Islet precursor cell (in vitro differentiated cells): ENCODE results near the gene CRYGN.

Experiments
- DNase-seq: peaks from one replicate; pipeline ENCODE4 v3.0.0-alpha.2; 2018

The CRYGN gene

DNA sequence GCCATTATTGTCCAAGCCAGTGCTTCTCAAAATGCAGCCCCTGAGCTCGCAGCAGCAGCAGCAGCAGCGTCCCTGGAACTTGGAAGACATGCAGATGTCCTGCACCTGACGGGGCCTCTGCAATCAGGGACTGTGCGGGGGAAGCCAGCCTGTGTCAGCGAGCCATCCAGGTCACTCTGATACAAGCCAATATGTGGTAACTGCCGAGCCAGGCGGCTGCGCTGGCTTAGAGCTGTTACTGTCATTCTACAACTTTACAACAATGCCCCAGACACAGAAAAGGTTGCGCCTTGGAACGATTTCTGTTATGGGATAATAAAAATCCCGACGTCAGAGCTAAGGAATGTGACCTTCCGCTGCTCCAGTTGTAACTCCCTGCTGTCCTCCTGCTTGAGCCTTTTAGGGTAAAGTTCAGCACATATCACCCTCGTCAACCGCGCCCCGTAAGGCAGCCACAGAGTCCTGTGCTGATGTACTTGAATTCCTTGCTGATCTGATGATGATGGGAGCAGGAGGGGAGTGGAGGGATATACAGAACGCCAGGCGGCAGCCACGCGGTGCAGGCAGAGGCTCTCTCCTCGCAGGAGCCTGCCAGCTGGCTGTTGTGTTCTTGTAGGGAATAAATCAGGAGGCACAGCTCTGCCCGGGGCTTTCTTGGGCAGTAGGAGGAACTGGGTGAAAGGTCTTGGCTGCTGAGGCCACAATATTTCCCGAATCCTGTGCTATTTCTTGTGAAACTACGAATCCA lies 20.0 kb upstream of the CRYGN start:
- DNase-seq = peak; percentile 94

DNA sequence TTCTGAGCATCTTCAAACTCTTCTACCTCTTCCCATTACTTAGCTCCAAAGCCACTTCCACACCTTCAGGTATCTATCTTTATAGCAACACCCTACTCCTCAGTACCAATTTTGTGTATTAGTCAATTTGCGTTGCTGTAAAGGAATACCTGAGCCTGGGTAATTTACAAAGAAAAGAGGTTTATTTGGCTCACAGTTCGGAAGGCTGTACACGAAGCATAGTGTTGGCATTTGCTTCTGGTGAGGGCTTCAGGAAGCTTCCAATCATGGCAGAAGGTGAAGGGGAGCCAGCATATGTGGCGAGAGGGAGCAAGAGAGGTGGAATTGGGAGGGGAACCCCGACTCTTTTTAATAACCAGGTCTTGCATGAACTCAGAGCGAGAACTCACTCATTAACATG lies 17.6 kb upstream of the CRYGN start:
- DNase-seq = no peak

DNA sequence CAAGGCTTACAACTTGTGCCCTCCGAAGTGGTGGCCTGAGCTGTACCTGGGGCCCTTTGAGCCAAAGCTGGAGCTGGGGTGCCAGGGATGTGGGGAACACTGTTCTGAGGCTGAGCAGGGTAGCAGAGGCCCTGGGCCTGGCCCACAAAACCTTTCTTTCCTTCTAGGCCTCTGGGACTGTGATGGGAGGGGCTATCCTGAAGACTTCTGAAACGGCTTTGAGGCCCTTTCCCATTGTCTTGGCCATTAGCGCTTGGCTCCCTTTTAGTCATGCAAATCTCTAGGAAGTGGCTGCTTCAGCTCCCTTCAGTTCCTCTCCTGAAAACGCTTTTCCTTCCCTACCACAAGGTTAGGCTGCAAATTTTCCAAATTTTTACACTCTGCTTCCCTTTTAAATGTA lies 16.8 kb upstream of the CRYGN start:
- peak; percentile 43 for DNase-seq

DNA sequence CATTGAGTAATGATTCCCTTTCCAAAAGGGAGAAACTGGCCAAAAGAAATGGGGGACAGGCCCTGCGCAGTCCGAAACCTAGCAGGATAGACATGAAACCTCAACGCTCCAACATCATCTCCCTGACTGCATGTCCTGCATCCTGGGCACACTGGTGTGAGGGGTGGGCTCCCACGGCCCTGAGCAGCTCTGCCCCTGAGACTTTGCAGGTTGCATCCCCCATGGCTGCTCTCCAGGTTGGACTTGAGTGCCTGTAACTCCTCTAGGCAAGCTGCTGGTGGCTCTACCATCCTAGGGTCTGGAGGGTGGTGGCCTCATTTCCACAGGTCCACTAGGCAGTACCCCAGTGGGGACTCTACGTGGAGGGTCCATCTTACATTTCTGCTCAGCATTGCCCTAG lies 16.3 kb upstream of the CRYGN start:
- DNase-seq = peak; percentile 42

DNA sequence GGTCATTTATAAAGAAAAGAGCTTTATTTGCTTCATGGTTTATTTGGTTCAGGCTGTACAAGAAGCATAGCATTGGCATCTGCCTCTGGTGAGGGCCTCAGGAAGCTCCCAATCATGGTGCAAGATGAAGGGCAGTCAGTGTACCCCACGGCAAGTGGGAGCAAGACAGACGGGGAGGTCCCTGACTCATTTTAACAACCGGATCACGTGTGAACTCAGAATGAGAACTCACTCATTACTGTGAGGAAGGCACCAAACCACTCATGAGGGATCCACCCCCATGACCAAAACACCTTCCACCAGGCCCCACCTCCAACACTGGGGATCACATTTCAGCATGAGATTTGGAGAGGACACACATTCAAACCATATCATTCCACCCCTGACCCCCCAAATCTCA lies 15.7 kb upstream of the CRYGN start:
- no peak for DNase-seq

DNA sequence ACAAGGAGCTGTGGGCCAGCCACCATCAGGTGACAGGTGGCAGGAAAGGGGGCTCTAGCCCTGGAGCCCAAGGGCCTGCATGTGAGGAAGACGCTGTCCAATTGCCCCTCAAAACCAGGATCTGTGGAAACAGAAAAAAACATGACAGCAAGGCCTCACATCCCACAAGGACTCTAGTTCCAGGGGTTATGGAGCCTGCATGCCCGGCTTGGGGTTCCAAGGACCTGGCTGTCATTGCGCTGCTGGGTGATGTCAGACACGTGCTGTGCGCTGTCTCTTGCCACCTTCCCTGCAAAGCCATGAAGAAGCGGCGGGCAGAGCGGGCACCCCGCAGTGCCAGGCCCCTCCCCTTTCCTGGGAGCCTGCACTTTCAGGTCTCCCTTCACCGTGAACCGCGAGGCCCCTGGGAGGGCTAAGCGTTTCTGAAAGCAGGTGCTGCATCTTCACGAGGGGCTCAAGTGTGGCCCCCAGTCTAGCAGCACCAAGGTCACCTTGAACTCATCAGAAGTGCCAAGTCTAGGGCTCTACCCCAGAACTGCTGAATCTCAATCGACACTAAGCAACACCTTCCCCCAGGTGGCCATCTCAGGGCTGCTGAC lies 15.1 kb upstream of the CRYGN start:
- peak; percentile 43 for DNase-seq

DNA sequence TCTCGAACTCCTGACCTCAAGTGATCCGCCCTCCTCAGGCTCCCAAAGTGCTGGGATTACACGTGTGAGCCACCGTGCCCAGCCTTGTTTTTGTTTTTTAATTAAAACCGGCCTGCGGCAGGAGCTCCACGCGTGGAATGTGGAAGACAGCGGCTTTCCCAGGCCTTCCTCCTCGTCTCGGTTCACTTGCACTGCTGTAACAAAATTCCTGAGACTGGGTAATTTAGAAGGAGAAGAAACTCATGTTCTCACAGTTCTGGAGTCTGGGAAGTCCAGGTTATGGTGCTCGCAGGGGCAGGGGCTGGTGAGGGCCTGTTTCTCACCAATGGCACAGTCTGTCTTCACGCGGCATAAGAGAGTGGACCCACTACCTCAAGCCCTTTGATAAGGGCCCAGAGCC lies 14.4 kb upstream of the CRYGN start:
- peak; percentile 67 for DNase-seq

DNA sequence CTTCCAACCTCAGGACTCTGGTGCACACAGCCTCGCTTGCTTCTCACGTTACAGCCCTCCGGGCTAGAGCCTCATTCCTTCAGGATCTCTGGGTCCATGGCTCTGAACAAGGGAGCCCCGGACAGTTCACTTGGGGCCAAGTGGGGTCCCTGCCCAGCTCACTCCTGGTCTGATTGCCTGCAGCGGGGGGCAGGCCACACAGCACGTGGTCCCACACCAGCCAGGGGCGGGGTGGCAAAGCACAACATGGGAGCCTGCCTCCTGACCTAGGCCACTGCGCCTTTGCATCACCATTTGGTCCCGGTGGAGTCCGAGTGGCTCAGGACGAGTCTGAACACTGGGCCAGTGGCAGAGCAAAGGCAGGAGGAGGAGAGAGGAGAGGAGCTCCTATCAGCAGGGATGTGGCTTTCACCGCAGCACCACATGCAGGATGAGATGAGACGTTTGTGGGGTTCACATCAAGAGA lies 13.4 kb upstream of the CRYGN start:
- DNase-seq = peak; percentile 57

DNA sequence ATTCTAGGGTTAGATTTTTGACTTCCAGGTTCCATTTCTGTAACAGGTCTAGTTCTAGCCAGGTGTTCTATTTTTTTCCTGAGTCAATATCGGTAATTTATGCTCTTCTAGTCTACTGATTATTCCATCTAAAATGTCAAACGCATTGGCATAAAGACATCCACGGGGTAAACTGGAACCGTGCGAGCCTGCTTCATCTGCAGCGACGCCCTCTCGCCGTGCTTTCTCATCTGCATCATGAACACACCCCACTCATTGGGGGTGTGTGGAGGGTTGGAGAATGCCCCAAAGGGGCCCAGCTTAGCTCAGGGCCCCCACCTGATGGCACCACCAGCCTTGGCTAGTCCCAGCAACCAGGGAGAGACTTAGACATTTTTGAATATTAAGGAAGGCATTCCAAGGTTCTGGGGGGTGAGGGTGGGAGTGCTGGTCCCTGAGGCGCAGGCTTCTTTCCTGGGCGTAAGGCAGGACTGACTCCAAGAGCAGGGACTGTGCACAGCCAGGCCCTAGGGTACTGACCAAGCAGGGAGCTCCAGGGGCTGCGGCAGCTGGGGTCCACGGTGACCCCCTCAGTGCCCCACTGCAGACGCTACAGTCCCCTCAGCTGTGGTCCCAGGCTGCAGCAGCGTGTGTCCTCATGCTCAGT lies 12.9 kb upstream of the CRYGN start:
- DNase-seq = no peak

DNA sequence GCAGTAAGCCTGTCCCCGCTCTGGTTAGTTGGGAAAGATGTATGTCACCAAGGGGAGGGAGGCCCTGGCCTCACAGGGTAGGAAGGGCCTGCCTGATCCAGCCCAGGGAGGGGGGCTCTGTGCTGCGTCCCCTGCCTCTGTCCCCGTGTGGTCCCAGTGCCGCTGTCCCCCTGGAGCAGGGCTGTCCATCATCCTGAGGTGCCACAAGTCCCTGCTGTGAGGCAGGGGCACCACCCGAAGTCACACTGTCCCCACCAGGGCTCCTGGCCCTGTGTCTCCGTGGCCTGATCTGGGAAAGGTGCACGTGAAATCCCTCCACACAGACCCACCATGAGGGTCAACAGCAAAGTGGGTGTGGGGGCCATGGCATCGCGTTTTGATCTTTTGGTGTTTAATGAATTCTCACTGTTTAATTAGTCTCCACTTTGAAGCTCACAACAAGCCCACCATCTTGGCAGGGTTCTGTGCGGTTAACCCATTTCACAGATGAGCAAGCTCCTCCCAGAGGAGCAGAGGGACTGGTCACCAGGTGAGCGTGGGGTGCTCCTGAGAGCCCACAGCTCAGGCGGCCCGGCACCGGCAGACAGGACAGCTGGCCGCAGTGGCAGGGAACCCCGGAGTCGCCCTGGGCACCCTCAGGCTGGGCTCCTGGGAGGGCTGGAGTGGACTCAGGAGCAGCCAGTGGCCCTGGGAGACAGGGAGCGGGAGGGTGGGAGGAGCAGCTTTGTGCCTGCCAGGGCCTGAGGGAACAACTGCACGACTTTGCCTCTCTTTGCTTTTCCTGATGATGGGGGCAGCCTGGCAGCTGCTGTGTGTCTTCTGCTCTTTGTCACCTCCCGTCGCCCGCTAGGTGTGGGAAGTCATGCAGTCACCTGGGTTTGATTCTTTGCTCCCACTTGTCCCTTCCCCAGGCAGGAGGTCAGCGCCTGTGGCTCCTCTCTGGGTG lies 12.0 kb upstream of the CRYGN start:
- DNase-seq = peak; percentile 61

DNA sequence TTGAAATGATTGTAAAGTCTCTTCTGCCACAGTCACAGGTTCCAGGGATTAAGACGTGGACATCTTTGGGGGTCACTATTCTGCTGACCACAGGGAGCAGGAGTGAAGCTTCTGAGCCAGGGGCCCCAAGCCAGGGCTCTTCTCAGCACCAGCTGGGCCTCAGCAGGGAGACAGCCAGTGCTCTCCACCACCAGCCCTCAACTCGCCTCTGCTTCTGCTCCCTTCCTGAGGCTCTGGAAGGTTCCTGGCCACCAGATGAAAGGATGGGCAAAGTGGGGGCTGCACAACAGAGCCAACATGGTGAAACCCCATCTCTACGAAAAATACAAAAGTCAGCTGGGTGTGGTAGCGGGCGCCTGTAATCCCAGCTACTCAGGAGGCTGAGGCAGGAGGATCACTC lies 11.2 kb upstream of the CRYGN start:
- DNase-seq = peak; percentile 33

DNA sequence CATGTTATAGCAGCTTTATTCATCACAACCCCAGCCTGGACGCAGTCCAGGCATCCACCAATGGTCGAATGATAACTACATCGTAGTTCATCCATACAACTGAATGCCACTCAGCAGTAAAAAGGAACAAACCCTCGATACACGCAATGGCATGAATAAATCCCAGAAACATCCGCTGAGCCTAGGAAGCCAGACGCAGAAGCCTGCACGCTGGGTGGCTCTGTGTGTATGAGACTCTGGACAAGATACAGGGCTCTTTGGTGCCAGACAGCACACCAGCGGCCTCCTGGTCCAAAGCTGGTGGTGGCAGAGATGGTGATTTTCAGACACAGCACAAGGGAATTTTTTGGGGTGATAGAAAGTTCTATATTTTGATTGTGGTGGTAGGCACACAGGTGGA lies 10.0 kb upstream of the CRYGN start:
- no peak for DNase-seq

DNA sequence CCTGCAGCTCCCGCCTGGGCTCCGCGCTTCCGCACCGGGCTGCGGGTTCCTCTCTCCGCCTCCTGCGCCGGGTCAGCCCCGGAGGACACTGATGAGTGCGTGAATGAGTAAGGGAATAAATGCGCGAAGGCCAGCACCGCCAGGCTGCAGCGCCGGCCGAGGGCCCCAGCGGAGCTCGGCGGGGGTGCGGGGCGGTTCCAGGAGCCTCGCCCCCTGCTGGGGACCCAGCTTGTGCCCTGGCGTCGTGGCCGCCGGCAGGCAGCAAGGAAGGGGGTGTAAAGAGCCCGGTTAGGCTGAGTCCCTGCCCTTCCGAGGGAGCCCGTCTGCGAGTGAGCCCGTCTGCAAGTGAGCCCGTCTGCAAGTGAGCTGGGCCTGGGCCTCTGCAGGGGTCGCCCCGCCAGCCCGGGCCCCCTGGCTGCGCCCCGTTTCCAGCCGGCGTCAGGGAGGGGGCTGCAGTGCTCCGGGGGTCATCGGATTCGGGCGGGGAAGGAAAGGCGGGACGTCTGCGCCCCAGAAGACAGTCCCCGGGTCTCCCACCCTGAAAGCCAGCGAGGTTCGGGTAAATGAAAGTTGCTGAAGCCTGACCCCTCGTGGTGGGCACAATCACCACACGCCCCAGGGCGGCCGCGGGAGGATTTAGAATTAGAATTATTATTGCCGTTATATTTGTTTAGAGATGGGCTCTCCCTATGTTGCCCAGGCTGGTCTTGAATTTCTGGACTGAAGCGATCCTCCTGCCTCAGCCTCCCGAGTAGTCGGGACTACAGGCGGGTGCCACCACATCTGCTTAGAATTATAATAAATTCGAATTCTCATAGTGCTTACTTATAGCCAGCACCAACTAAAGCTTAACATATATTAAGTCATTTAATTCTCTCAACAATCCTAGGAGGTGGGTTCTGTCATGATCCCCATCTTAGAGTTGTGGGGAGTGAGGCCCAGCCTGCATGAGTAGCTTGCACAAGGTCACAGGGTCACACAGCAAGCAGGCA lies 8.6 kb upstream of the CRYGN start:
- peak; percentile 85 for DNase-seq

DNA sequence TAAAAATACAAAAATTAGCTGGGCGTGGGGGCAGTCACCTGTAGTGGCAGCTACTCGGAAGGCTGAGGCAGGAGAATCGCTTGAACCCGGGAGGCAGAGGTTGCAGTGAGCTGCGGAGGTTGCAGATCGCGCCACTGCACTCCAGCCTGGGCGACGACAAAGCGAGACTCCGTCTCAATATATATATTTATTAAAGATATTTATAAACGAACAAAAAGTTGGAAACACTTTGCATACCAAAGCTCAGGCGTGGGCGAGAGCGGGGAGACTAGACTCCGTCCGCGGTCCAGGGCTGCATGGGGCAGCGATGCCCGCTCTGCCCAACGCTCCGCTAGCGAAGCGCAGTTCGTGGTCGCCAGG lies 7.9 kb upstream of the CRYGN start:
- DNase-seq = no peak

DNA sequence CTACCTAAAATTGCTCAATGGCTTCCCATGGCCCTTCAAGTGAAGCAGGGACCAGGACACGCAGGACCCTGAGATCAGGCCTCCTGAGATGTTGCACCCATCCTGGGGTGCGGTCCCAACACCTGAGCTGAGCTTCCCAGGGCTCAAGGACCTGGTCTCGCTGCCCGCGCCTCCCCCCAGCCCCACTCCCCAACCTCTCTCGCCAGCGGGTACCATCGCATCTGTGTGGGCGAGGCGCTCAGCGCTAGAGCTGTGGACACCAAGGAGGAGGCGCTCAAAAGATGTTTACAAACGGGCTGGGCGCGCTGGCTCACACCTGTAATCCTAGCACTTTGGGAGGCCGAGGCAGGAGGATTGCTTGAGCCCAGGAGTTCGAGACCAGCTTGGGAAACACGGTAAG lies 7.4 kb upstream of the CRYGN start:
- peak; percentile 43 for DNase-seq

DNA sequence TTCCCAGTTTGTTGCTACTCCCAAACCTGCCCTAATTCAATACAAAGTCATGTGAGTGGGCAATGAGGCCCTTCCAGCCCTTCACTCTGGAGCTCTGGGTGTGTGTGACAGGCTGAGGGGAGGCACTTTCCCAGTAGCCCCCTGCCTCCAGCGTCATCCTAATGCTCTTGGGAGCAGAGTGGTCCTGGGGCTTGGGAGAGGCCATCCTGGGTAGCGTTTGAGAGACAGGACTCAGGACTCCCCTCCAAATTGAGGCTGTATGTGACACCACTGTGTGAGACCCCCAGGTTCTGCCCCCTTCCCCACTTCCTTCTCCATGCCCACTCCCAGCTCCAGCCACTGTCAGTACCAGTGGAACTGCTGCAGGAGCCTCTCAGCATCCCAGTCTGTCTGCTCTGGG lies 6.5 kb upstream of the CRYGN start:
- peak; percentile 41 for DNase-seq

DNA sequence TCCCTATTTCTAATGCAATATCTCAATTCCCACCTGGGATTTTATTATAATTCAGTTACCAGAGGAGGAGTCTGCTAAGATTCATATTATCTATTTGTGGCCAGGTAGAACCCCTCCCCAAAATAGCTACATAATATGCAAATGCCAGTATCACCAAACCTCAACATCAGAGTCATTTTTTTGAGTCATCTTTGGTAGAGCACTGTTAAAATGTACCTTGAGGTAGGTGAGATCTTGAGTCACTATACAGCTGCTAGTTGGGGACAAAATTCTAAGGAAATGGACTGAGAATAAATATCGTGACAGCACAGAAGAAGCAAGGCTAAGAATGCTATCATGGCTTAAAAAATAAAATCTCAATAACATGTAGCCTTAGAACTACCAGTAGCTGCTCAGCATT lies 4.7 kb upstream of the CRYGN start:
- DNase-seq = no peak

DNA sequence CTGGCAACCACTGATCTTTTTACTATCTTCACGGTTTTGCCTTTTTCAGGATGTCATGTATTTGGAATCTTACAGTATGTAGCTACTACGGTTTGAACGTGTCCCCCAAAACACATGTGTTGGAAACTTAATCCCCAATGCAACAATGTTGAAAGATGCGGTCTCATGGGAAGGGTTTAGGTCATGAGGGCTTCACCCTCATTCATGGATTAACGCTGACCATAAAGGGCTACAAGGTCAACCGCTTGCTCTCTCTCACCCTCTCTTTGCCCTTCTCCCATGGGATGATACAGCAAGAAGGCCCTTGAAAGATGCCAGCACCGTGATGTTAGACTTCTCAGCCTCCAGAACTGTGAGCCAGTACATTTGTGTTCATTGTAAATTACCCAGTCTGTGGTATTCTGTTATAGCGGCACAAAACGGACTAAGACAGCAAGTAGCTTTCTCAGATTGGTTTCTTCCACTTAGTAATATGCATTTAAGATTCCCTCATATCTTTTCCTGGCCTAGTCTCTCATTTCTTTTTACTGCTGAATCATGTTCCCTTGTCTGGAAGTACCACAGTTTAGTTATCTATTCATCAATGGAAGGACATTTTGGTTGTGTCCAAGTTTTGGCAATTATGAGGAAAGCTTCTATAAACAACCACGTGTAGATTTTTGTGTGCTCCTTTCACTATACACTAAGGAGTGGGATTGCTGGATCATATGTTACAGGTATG lies 3.0 kb upstream of the CRYGN start:
- no peak for DNase-seq

DNA sequence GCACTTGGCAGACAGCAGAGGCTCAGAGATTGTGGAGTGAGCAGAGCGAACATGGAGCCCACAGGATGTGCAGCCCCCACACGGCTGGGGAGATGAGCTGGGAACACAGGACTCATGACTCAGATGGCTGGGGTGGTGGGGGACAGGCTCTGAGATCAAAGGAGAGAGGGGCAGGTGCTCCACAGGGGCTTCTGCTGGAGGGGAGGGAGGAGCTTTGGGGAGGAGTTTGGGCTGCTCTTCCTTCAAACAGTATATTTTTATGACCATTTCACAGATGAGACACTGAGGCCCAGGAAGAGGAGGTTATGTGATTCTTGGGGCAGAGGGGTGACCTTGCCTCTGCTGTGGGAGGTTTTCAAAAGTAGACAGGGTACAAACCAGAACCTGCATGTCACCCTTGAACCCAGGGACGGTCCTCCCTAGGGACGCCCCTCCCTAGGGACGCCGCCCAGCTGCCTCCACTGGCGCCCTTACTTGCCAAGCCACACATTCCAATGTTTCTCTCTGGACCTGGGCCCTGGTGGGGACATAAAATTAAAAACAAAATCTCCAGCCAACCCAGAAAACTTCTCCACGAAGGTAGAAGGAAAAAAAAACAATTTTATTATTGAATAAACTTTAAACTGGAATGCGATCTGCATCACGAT lies 981 bp upstream of the CRYGN start:
- peak; percentile 71 for DNase-seq

DNA sequence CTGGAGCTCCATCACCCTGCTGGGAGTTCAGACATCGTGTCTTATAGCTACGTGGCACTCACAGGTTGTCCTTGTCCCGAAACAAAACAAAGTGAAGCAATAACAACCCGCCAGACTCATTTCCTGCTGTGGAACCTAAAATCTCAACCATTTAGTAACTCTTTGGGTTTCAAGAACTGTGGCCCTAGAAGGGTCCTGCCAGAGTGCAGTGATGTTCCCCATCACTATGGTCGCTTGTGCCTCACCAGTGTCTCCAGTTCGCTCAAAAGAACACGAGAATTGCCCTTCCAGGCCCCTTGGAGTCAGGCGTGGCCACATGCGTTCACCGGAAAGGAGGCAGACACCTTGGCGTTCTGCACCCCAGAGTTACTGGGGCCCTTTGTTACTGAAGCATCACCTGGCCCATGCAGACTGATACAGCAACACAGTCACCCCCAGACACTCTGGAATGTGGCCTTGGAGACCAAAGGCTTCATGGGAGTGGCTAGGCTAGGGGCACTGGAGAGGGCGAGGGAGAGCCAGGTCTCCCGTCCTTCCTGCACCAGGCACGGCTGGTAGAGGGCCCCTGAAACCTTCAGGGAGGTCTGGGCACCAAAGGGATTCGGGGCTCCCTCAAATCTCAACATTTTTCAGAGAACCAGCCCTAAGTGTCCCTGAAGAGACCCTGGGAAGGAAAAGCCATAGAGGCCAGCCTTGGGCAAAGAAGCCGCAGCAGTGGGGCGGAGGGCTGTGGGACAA lies 908 bp downstream of the CRYGN start:
- DNase-seq = no peak
